SU-DHL-6 (cell line): ENCODE data around the gene CLCN6.

Experiments used
- H2AFZ ChIP-seq: fragments of 200-600 bp; sonication (generic); 2 replicates; pipeline ENCODE4 v1.6.1; 2014; ENCODE audit warnings: low read depth, mild to moderate bottlenecking, moderate library complexity, mixed read lengths, antibody characterized with exemption, low read length; ENCODE audit not compliant: severe bottlenecking
- H3F3A ChIP-seq: fragments of 200-600 bp; shearing (Covaris generic); 2 replicates; pipeline ENCODE4 v1.6.0; 2016; ENCODE audit warnings: antibody characterized with exemption, mild to moderate bottlenecking; ENCODE audit not compliant: insufficient read depth
- H3K27ac ChIP-seq: fragments of 200-600 bp; sonication (generic); 2 replicates; pipeline ENCODE4 v1.5.1; 2016; ENCODE audit warnings: low read depth, mild to moderate bottlenecking, low read length, moderate library complexity, mixed read lengths
- H3K27me3 ChIP-seq: fragments of 200-600 bp; sonication (generic), shearing (Covaris generic); 2 replicates; pipeline ENCODE4 v1.6.0; 2014; ENCODE audit warnings: mild to moderate bottlenecking, low read length
- H3K36me3 ChIP-seq: fragments of 200-600 bp; sonication (generic); 2 replicates; pipeline ENCODE4 v1.6.1; 2014; ENCODE audit warnings: mild to moderate bottlenecking, low read length, mixed read lengths
- H3K4me2 ChIP-seq: fragments of 300-600, 200-600 bp; shearing (Covaris generic), sonication (generic); 2 replicates; pipeline ENCODE4 v1.6.0; 2014; ENCODE audit warnings: low read length, low read depth, mild to moderate bottlenecking; ENCODE audit not compliant: poor library complexity, severe bottlenecking
- H3K4me3 ChIP-seq: fragments of 200-600 bp; sonication (generic); 2 replicates; pipeline ENCODE4 v1.5.1; 2014; ENCODE audit warnings: antibody characterized with exemption, low read length, mild to moderate bottlenecking, mixed read lengths; ENCODE audit not compliant: insufficient read depth, poor library complexity, severe bottlenecking
- H3K79me2 ChIP-seq: fragments of 200-600 bp; sonication (generic); 2 replicates; pipeline ENCODE4 v1.6.1; 2014; ENCODE audit warnings: mild to moderate bottlenecking, low read length, moderate library complexity; ENCODE audit not compliant: insufficient read depth
- H3K9ac ChIP-seq: fragments of 200-600 bp; sonication (generic); 2 replicates; pipeline ENCODE4 v1.7.0; 2014; ENCODE audit warnings: mild to moderate bottlenecking, low read length
- H3K9me2 ChIP-seq: fragments of 200-600 bp; sonication (generic); replicated peaks from 2 replicates; pipeline ENCODE4 v1.6.1; 2014; ENCODE audit warnings: low read length; ENCODE audit not compliant: insufficient read depth
- H3K9me3 ChIP-seq: fragments of 200-600 bp; sonication (generic); 2 replicates; pipeline ENCODE4 v1.6.1; 2014; ENCODE audit warnings: low read length, mixed read lengths; ENCODE audit not compliant: insufficient read depth
- H4K20me1 ChIP-seq: fragments of 200-600 bp; sonication (generic); 2 replicates; pipeline ENCODE4 v1.6.1; 2014; ENCODE audit warnings: low read depth, mild to moderate bottlenecking, antibody characterized with exemption, low read length, moderate library complexity, mixed read lengths
- EZH2phosphoT487 ChIP-seq: fragments of 200-600 bp; sonication (generic), shearing (Covaris generic); conservative IDR thresholded peaks from 2 replicates; pipeline ENCODE4 v1.6.1; 2018; ENCODE audit warnings: mild to moderate bottlenecking, antibody characterized with exemption, low read length, moderate library complexity, mixed read lengths
- TF ChIP-seq, protein P1 (sequence below): fragments of 200-600 bp; sonication (generic); IDR thresholded peaks from one replicate; pipeline ENCODE4 v1.5.1; 2017; ENCODE audit warnings: antibody characterized with exemption, mild to moderate bottlenecking, low read length, moderate library complexity; ENCODE audit not compliant: insufficient read depth, poor library complexity, severe bottlenecking

CLCN6 gene

DNA sequence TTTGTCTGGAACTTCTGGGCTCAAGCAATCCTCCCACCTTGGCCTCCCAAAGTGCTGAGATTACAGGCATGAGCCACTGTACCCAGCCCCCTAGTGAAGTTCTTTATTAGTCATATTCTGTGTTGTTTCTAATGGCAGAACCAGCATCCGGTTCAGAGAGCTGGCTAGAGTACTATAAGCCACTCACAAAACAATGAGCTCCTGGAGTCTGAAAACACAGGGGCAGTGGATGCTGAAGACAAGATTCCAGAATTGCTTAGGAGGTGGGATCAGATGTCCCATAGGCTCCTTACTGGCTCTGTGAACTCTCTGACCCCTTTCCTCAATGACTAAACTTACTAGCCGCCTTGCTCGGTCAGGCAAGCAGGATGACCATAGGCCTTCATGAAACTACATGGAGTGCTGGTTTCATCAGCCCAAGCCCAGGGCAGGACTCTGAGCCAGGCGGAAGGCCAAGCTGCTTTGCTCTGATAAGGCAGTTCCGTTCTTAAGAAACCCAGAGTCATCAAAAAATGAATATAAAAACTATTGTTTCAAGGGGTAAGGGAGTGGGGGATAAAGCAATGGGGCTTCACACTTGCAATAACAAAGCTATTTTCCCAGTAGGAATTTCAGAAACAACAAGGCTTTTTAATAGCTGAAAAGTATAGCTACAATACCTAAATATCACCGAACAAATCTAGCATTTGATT, 8.3 kb upstream of the CLCN6 start:
- H3K4me3 ChIP-seq: no peak overlapping the region
- no peaks in the 10 kb centered on the region for H3K9me2 ChIP-seq
- H3K9ac ChIP-seq: no peak overlapping the region
- peaks cover 3% of the 10 kb centered on the region; the same call in 1 of the 2 replicates for H3K36me3 ChIP-seq
- no peak for TF ChIP-seq EZH2phosphoT487
- TF ChIP-seq, protein P1, sequence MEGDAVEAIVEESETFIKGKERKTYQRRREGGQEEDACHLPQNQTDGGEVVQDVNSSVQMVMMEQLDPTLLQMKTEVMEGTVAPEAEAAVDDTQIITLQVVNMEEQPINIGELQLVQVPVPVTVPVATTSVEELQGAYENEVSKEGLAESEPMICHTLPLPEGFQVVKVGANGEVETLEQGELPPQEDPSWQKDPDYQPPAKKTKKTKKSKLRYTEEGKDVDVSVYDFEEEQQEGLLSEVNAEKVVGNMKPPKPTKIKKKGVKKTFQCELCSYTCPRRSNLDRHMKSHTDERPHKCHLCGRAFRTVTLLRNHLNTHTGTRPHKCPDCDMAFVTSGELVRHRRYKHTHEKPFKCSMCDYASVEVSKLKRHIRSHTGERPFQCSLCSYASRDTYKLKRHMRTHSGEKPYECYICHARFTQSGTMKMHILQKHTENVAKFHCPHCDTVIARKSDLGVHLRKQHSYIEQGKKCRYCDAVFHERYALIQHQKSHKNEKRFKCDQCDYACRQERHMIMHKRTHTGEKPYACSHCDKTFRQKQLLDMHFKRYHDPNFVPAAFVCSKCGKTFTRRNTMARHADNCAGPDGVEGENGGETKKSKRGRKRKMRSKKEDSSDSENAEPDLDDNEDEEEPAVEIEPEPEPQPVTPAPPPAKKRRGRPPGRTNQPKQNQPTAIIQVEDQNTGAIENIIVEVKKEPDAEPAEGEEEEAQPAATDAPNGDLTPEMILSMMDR: no peak
- H2AFZ ChIP-seq: no peak overlapping the region
- no peaks in the 10 kb centered on the region for H3K9me3 ChIP-seq
- no peak overlapping the region for H3K4me2 ChIP-seq
- H3K27me3 ChIP-seq: no peaks in the 10 kb centered on the region
- H3K27ac ChIP-seq: no peak overlapping the region
- no peaks in the 10 kb centered on the region for H3F3A ChIP-seq
- H3K79me2 ChIP-seq: no peaks in the 10 kb centered on the region
- H4K20me1 ChIP-seq: no peaks in the 10 kb centered on the region

GRCh38 chr1:11799099-11799498, 6.9 kb upstream of the CLCN6 start:
- H3K9me3 ChIP-seq: no peaks in the 10 kb centered on the region
- H3K27ac ChIP-seq: no peak overlapping the region
- no peaks in the 10 kb centered on the region for H3F3A ChIP-seq
- H3K9me2 ChIP-seq: no peaks in the 10 kb centered on the region
- no peaks in the 10 kb centered on the region for H4K20me1 ChIP-seq
- H3K9ac ChIP-seq: no peak overlapping the region
- no peaks in the 10 kb centered on the region for H3K27me3 ChIP-seq
- no peak overlapping the region for H3K4me3 ChIP-seq
- peaks cover 3% of the 10 kb centered on the region; the same call in 1 of the 2 replicates for H3K36me3 ChIP-seq
- no peak overlapping the region for H2AFZ ChIP-seq
- H3K79me2 ChIP-seq: no peaks in the 10 kb centered on the region; the same call in 1 of the 2 replicates
- no peak for TF ChIP-seq EZH2phosphoT487
- TF ChIP-seq, protein P1: no peak
- H3K4me2 ChIP-seq: no peak overlapping the region

GRCh38 chr1:11799896-11800295, 6.1 kb upstream of the CLCN6 start:
- Histone ChIP-seq H4K20me1 (no peaks in the 10 kb centered on the region), H2AFZ (no peak overlapping the region), H3K9me3 (no peaks in the 10 kb centered on the region), H3K27ac (no peak overlapping the region), H3K36me3 (peaks cover 3% of the 10 kb centered on the region; the same call in 1 of the 2 replicates), H3F3A (peaks cover 7% of the 10 kb centered on the region), H3K4me3 (no peak overlapping the region), H3K4me2 (no peak overlapping the region), H3K79me2 (peaks cover 6% of the 10 kb centered on the region), H3K9me2 (no peaks in the 10 kb centered on the region), H3K9ac (no peak overlapping the region), H3K27me3 (no peaks in the 10 kb centered on the region)
- no peak for TF ChIP-seq EZH2phosphoT487
- TF ChIP-seq, protein P1: no peak
